H1 (cell line): ENCODE data around the gene RRM1. TPM values are rescaled to one million over a fixed set of nuclear protein-coding genes. Genes with fewer than 3 reads are reported as not detected.

Experiments used
- ASH2L ChIP-seq: fragments of 200-600, 300-600 bp; sonication (generic); IDR thresholded peaks from one replicate; pipeline ENCODE4 v1.7.1; 2017; ENCODE audit warnings: low read length
- BACH1 ChIP-seq: IDR thresholded peaks from 2 replicates; pipeline ENCODE4 v1.6.1; 2012; ENCODE audit warnings: low read length, improper control_type of control experiment
- CBX5 ChIP-seq: fragments of 300-800, 300-1000 bp; sonication (generic); IDR thresholded peaks from 2 replicates; pipeline ENCODE4 v1.7.1; 2016; ENCODE audit warnings: antibody characterized with exemption, low read length, low read depth
- CREB1 ChIP-seq: IDR thresholded peaks from 2 replicates; pipeline ENCODE4 v1.6.1; 2012; ENCODE audit warnings: inconsistent platforms
- EGR1 ChIP-seq: IDR thresholded peaks from 2 replicates; pipeline ENCODE4 v1.6.1; 2011; ENCODE audit warnings: low read depth, low read length, borderline replicate concordance
- EZH2 ChIP-seq: fragments of 200-600 bp; sonication (generic); IDR thresholded peaks from 2 replicates; pipeline ENCODE4 v1.7.1; 2012; ENCODE audit warnings: low read depth, mild to moderate bottlenecking, moderate library complexity, low read length, inconsistent platforms; ENCODE audit not compliant: severe bottlenecking
- GTF2F1 ChIP-seq: IDR thresholded peaks from 2 replicates; pipeline ENCODE4 v1.6.1; 2012; ENCODE audit warnings: low read depth, low read length, improper control_type of control experiment, borderline replicate concordance
- JUN ChIP-seq: IDR thresholded peaks from 2 replicates; pipeline ENCODE4 v1.6.1; 2011; ENCODE audit warnings: low read depth, mild to moderate bottlenecking, improper control_type of control experiment, low read length
- KDM1A ChIP-seq: fragments of 200-600, 300-600 bp; sonication (generic); IDR thresholded peaks from 2 replicates; pipeline ENCODE4 v1.7.1; 2016; ENCODE audit warnings: mild to moderate bottlenecking, low read length, borderline replicate concordance
- POU5F1 ChIP-seq: IDR thresholded peaks from 2 replicates; pipeline ENCODE4 v1.6.1; 2011; ENCODE audit warnings: low read depth, mild to moderate bottlenecking, low read length, moderate library complexity
- RXRA ChIP-seq: IDR thresholded peaks from 2 replicates; pipeline ENCODE4 v1.6.1; 2011; ENCODE audit warnings: low read depth, mild to moderate bottlenecking, low read length, moderate library complexity; ENCODE audit not compliant: insufficient read depth
- SIX5 ChIP-seq: IDR thresholded peaks from 2 replicates; pipeline ENCODE4 v1.6.1; 2011; ENCODE audit warnings: mild to moderate bottlenecking, low read depth, low read length
- SP4 ChIP-seq: IDR thresholded peaks from 2 replicates; pipeline ENCODE4 v1.6.1; 2012; ENCODE audit warnings: low read length, inconsistent platforms
- SRF ChIP-seq: IDR thresholded peaks from 2 replicates; pipeline ENCODE4 v1.6.1; 2011; ENCODE audit warnings: mild to moderate bottlenecking, low read depth, low read length, moderate library complexity
- TAF1 ChIP-seq: IDR thresholded peaks from 2 replicates; pipeline ENCODE4 v1.6.1; 2011; ENCODE audit warnings: mild to moderate bottlenecking, low read depth, low read length
- TAF7 ChIP-seq: optimal IDR thresholded peaks from 2 replicates; pipeline ENCODE3; 2011; ENCODE audit warnings: low read depth, mild to moderate bottlenecking, inconsistent platforms, low read length, moderate library complexity, borderline replicate concordance
- TCF12 ChIP-seq: IDR thresholded peaks from 2 replicates; pipeline ENCODE4 v1.6.1; 2011; ENCODE audit warnings: low read depth, mild to moderate bottlenecking, low read length
- TEAD4 ChIP-seq: IDR thresholded peaks from 2 replicates; pipeline ENCODE4 v1.6.1; 2012; ENCODE audit warnings: low read depth, low read length, inconsistent platforms, mixed read lengths
- ZNF274 ChIP-seq: IDR thresholded peaks from 2 replicates; pipeline ENCODE4 v1.7.0; 2012; ENCODE audit warnings: low read length, borderline replicate concordance; ENCODE audit errors: extremely low read depth
- polyA plus RNA-seq, 7 experiments: library from polyadenylated mRNA; depleted of rRNA in 3 of 7; stranded (reverse) in 5 of 7; unstranded in 2 of 7; fragments of >200 nt in 5 of 7; fragments of 200-250 nt in 2 of 7; gene quantifications; 1 replicate in 5 of 7; 2 replicates in 1 of 7; 4 replicates in 1 of 7; pipeline versions ENCODE4 v1.2.1 to v1.2.3, GENCODE V29; 2011 to 2013; ENCODE audit warnings: missing spikeins in 2 of 7, mixed read lengths in 2 of 7
- total RNA-seq: library from RNA; stranded (reverse); fragmentation: NEBNext Ultra II Directional; extraction: Animal tissue kit (Norgen Biotek cat#: 25700); gene quantifications from 2 replicates; pipeline ENCODE4 v1.2.1, GENCODE V29; 2021
- TF ChIP-seq, protein P1 (sequence below): IDR thresholded peaks from 2 replicates; pipeline ENCODE4 v1.6.1; 2012; ENCODE audit warnings: low read length, inconsistent platforms

Gene RRM1
- total and polyA plus RNA-seq, 2 of the 8 experiments (the other 6 are each of a cell fraction or from before 2014, with no cell fraction given) = 63.6 to 126 TPM

DNA sequence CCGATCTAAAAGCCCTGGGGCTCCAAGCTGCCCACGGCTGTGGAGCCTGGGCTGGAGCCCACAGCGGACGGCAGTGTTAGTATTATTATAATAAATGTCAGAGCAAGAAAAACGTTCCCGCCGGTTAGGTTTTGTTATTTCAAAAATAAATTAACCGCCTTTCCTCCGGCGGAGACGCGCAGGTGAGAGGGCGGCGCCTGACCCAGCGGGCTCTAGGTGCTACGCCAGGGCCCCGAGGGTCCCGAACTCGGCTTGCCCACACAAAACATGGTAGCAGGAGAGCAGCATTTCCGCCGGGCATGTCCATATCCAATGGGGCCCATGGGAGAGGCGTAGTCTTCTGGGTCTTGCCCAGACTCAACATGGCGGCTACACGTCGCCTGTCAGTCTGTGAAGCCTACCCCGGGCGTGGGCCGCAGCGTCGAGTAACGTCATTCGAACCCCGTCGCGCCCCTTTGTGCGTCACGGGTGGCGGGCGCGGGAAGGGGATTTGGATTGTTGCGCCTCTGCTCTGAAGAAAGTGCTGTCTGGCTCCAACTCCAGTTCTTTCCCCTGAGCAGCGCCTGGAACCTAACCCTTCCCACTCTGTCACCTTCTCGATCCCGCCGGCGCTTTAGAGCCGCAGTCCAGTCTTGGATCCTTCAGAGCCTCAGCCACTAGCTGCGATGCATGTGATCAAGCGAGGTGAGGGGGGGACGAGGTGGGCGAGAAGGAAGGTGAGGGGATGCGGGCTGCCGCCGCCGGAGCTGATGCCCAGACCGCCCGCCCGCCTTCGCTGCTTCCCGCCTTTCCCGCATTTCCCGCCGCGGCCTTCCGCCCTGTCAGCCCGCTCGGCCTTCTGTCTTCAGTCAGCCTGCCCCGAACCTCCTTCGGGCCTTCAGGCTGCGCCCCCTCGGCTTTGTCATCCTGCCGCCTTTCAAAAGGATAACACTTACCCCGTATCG is at the start of gene RRM1 (continued):
- TF ChIP-seq TAF1 (peak; percentile 83), TAF7 (no peak), TCF12 (0 out of 2 replicates have a peak, but pooled peaks have one; percentile 47), EZH2 (no peak), ZNF274 (no peak), CREB1 (peak; percentile 100), CBX5 (no peak), TEAD4 (0 out of 2 replicates have a peak, but pooled peaks have one; percentile 12), KDM1A (no peak), BACH1 (peak; percentile 58), JUN (no peak), GTF2F1 (peak; percentile 46; the same call in 1 of the 2 replicates), ASH2L (peak; percentile 93), SP4 (no peak), RXRA (no peak), EGR1 (peak; percentile 76; the same call in 1 of the 2 replicates), POU5F1 (no peak), SIX5 (peak; percentile 67), SRF (peak; percentile 82)
- TF ChIP-seq, protein P1, sequence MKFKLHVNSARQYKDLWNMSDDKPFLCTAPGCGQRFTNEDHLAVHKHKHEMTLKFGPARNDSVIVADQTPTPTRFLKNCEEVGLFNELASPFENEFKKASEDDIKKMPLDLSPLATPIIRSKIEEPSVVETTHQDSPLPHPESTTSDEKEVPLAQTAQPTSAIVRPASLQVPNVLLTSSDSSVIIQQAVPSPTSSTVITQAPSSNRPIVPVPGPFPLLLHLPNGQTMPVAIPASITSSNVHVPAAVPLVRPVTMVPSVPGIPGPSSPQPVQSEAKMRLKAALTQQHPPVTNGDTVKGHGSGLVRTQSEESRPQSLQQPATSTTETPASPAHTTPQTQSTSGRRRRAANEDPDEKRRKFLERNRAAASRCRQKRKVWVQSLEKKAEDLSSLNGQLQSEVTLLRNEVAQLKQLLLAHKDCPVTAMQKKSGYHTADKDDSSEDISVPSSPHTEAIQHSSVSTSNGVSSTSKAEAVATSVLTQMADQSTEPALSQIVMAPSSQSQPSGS = peak; percentile 82
